Measurements from ENCODE around the gene CES1.

The CES1 gene

GRCh38 chr16:55832773-55833691 is at the start of gene CES1:
TSS of gene CES1 (minus strand) at chr16:55833096. CDS start at chr16:55833055, 41 bp downstream.
- DNase-seq (ENCODE audit: low spot score), result no peak
- in situ Hi-C loops (cut with MboI; ENCODE audit: low pct_unique_long_range_greater_than_20kb, low sequenced_read_pairs, unreplicated experiment), result no loop called here

GRCh38 chr16:55876854-55877253 is 44.0 kb upstream of the CES1 start:
- in situ Hi-C loops (cut with MboI; ENCODE audit: low pct_unique_long_range_greater_than_20kb, low sequenced_read_pairs, unreplicated experiment), result no loop called here
- no peak for DNase-seq (ENCODE audit: low spot score)
- no peak for TF ChIP-seq CTCF (IDR thresholded peaks at IDR 0.05; ENCODE audit: extremely low read depth, insufficient read depth, missing control alignments)

More at GRCh38 chr16:55832773-55833691, at the start of gene CES1:
- TF ChIP-seq CTCF (IDR thresholded peaks at IDR 0.05; ENCODE audit: extremely low read depth, insufficient read depth, missing control alignments), result no peak

- TF ChIP-seq CTCF (IDR thresholded peaks at IDR 0.05; ENCODE audit: extremely low read depth, insufficient read depth, missing control alignments), result no peak
- in situ Hi-C loops (cut with MboI; ENCODE audit: low pct_unique_long_range_greater_than_20kb, low sequenced_read_pairs, unreplicated experiment), result no loop called here
- DNase-seq (ENCODE audit: low spot score), result no peak
Observed at GRCh38 chr16:55875273-55875672, 42.4 kb upstream of the CES1 start, which contains the start of gene CES5A. TSS of gene CES5A (minus strand) at chr16:55875373. CDS start at chr16:55875221, 152 bp downstream.

- no peak for DNase-seq (ENCODE audit: low spot score)
- TF ChIP-seq CTCF (IDR thresholded peaks at IDR 0.05; ENCODE audit: extremely low read depth, insufficient read depth, missing control alignments), result no peak
- in situ Hi-C loops (cut with MboI; ENCODE audit: low pct_unique_long_range_greater_than_20kb, low sequenced_read_pairs, unreplicated experiment), result no loop called here
Observed at GRCh38 chr16:55873122-55873521, 40.2 kb upstream of the CES1 start.

GRCh38 chr16:55872130-55872529 is 39.2 kb upstream of the CES1 start:
- in situ Hi-C loops (cut with MboI; ENCODE audit: low pct_unique_long_range_greater_than_20kb, low sequenced_read_pairs, unreplicated experiment), result no loop called here
- no peak for DNase-seq (ENCODE audit: low spot score)
- no peak for TF ChIP-seq CTCF (IDR thresholded peaks at IDR 0.05; ENCODE audit: extremely low read depth, insufficient read depth, missing control alignments)

GRCh38 chr16:55871411-55872038 is 38.6 kb upstream of the CES1 start:
- TF ChIP-seq CTCF (IDR thresholded peaks at IDR 0.05; ENCODE audit: extremely low read depth, insufficient read depth, missing control alignments), result no peak
- in situ Hi-C loops (cut with MboI; ENCODE audit: low pct_unique_long_range_greater_than_20kb, low sequenced_read_pairs, unreplicated experiment), result no loop called here
- DNase-seq (ENCODE audit: low spot score), result no peak
